Thyroid gland (tissue), 4 donors: Measurements from ENCODE around the gene CDC123. TPM values are rescaled to one million over a fixed set of nuclear protein-coding genes. Genes with fewer than 3 reads are reported as not detected.
A peak's percentile ranks its signal among the peaks of the same experiment; 100 is the strongest.
"Not testable (repeated sequence)": the region's sequence is repeated elsewhere in the genome, so short reads cannot be mapped to it uniquely, and the experiment has no call there.

Experiments
- DNase-seq, 2 donors: peaks; one replicate each; pipeline ENCODE4 v3.0.0-alpha.2; 2019
- H3K27ac ChIP-seq, 3 donors: fragments of 200-600 bp; sonication (generic); 1 replicate in 2 of 3; 2 replicates in 1 of 3; pipeline ENCODE4 v1.5.1; 2016 to 2019; ENCODE audit warnings: mild to moderate bottlenecking in 1 of 3, moderate library complexity in 1 of 3
- H3K27me3 ChIP-seq: fragments of 200-600 bp; sonication (generic); one replicate; pipeline ENCODE4 v1.5.1; 2019
- H3K36me3 ChIP-seq, 2 donors: fragments of 200-600 bp; sonication (generic); one replicate each; pipeline ENCODE4 v1.5.1; 2016 to 2019
- H3K4me1 ChIP-seq, 2 donors: fragments of 200-600 bp; sonication (generic); one replicate each; pipeline ENCODE4 v1.5.1; 2017 to 2019
- H3K4me3 ChIP-seq, 3 donors: fragments of 200-600 bp; sonication (generic); replicated peaks in 1 of 3; 1 replicate in 2 of 3; 2 replicates in 1 of 3; pipeline ENCODE4 v1.5.1; 2016; ENCODE audit warnings: mild to moderate bottlenecking in 1 of 3
- H3K9me3 ChIP-seq: fragments of 200-600 bp; sonication (generic); one replicate; pipeline ENCODE4 v1.5.1; 2017
- POLR2A ChIP-seq, 2 donors: fragments of 450-650 bp; IDR thresholded peaks; one replicate each; pipeline ENCODE4 v1.6.1; 2017; ENCODE audit warnings: antibody characterized with exemption in 2 of 2, mild to moderate bottlenecking in 2 of 2, moderate library complexity in 1 of 2
- WGBS, 2 donors: methylation state at CpG; one replicate each; pipeline ENCODE4 v1.1.5; 2017; 5-methylcytosine and 5-hydroxymethylcytosine counted together
- intact Hi-C: fragments of 100-400 bp; cut with DNase I; formaldehyde crosslinking; loops from one replicate; pipeline ENCODE4 v1.15.1; 2023
- total RNA-seq, 4 donors: library from RNA; depleted of rRNA; stranded (reverse); fragments of >200 nt; gene quantifications; one replicate each; pipeline ENCODE4 v1.2.3, GENCODE V29; 2016
- TF ChIP-seq, protein P1 (sequence below), 6 experiments: fragments of 200-600 bp in 3 of 6; fragments of 450-650 bp in 3 of 6; sonication (generic) in 3 of 6; IDR thresholded peaks; one replicate each; pipeline ENCODE4 v1.5.1; 2016 to 2019; ENCODE audit warnings: antibody characterized with exemption in 6 of 6, mild to moderate bottlenecking in 2 of 6, inconsistent platforms in 1 of 6, moderate library complexity in 1 of 6

The CDC123 gene
- total RNA-seq, 4 donors from 2014 or later = 50.7 to 88.2 (median 68.9) TPM

DNA sequence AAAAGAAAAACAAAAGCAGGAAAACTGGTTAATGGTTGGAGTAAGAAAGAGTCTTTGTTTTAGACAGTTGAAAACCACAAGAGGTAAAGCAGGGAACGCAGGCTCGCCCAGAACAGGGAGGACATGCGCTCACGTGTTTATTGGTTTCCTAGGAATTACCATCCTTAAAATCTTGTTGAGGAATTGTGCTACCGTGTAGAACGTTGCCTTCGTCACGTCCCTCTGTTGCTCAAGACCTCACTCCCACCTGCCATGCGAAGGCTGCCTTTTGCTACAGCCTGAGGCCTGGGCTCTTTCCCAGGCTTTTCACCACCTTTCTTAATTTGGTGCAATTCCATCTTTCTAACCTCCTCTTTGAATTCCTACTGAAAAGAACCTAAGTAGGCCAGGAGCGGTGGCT lies 91.8 kb downstream of the CDC123 start:
- no peaks in the 10 kb centered on the region for H3K9me3 ChIP-seq
- H3K4me3 ChIP-seq = no peak overlapping the region
- no peaks in the 10 kb centered on the region for H3K4me1 ChIP-seq
- H3K36me3 ChIP-seq = no peaks in the 10 kb centered on the region
- TF ChIP-seq, protein P1, sequence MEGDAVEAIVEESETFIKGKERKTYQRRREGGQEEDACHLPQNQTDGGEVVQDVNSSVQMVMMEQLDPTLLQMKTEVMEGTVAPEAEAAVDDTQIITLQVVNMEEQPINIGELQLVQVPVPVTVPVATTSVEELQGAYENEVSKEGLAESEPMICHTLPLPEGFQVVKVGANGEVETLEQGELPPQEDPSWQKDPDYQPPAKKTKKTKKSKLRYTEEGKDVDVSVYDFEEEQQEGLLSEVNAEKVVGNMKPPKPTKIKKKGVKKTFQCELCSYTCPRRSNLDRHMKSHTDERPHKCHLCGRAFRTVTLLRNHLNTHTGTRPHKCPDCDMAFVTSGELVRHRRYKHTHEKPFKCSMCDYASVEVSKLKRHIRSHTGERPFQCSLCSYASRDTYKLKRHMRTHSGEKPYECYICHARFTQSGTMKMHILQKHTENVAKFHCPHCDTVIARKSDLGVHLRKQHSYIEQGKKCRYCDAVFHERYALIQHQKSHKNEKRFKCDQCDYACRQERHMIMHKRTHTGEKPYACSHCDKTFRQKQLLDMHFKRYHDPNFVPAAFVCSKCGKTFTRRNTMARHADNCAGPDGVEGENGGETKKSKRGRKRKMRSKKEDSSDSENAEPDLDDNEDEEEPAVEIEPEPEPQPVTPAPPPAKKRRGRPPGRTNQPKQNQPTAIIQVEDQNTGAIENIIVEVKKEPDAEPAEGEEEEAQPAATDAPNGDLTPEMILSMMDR (IDR thresholded peaks at IDR 0.05) = no peak
- no peak for TF ChIP-seq POLR2A (IDR thresholded peaks at IDR 0.05)
- H3K27ac ChIP-seq = no peak overlapping the region
- intact Hi-C loops = no loop called here
- whole genome bisulfite sequencing, 2 donors = 92 to 96% methylated on average over 10 of the region's 10 CpGs
- no peak for DNase-seq
- no peaks in the 10 kb centered on the region for H3K27me3 ChIP-seq

DNA sequence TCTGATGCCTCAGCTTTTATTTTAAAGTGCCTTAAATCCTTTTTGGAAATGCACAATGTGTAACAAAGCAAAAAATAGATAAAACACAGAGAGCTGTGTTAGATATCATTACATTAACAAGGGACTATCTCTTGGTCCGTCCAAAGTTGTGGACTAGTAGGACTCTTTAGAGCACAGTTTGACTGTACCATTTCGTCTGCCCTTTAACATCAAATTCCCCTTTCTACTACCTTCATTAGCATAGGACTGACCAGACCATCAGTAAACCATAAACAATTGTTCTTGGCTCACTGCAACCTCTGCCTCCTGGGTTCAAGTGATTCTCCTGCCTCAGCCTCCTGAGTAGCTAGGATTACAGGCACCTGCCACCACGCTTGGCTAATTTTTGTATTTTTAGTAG lies 101.8 kb downstream of the CDC123 start:
- H3K4me1 ChIP-seq, H3K27me3 ChIP-seq, H3K4me3 ChIP-seq, DNase-seq, H3K9me3 ChIP-seq, intact Hi-C loops, H3K36me3 ChIP-seq: not testable (repeated sequence)
- 82 to 91% methylated on average over 3 of the region's 3 CpGs for WGBS, 2 donors
- peak overlapping the region in 1 of 3 donors; percentile 84 for H3K27ac ChIP-seq

DNA sequence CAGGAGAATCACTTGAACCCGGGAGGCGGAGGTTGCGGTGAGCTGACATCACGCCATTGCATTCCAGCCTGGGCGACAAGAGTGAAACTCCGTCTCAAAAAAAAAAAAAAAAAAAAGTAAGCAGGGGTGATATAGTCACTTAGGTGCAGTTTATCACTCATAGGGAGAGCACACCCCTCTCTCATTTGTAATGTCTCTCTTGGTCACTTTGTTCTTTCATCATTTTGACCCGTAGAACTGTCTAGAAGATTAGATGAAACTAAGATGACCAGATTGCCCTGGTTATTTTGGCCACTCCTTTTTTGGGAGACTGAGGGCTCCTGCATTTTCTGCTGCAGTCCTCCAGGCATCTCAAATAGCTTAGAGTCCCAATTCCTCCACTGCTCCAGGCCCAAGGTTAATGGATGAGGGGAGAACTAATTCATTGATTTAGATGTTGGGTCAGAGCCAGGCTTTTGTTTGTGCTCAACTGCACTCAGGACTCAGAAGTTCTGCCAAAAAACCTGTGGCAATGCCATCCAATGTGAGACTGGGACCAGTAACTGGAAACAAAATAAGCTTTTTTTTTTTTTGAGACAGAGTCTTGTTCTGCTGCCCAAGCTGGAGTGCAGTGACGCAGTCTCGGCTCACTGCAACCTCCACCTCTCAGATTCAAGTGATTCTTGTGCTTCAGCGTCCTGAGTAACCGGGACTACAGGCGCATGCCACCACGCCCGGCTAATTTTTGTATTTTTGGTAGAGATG lies 103.4 kb downstream of the CDC123 start:
- H3K36me3 ChIP-seq = no peaks in the 10 kb centered on the region
- H3K27me3 ChIP-seq = no peaks in the 10 kb centered on the region
- TF ChIP-seq POLR2A (IDR thresholded peaks at IDR 0.05) = no peak
- TF ChIP-seq, protein P1 (IDR thresholded peaks at IDR 0.05) = no peak
- peak overlapping the region in 2 of 3 donors; percentile 80 to 84 for H3K27ac ChIP-seq
- WGBS, 2 donors = 60 to 68% methylated on average over 14 of the region's 14 CpGs
- no peaks in the 10 kb centered on the region for H3K9me3 ChIP-seq
- H3K4me3 ChIP-seq = no peak overlapping the region
- no peaks in the 10 kb centered on the region for H3K4me1 ChIP-seq
- intact Hi-C loops = no loop called here
- peak; percentile 91 to 93 for DNase-seq

Other genes starting within 250 kb of the CDC123 start
- gene UPF2, start 153.4 kb upstream of the CDC123 start, total RNA-seq = 10 to 100 TPM; 22.8 to 36.3 (median 26.6) TPM
- 10 to 100 TPM; 29.1 to 80.2 (median 52.8) TPM for gene DHTKD1, start 127.2 kb upstream of the CDC123 start, total RNA-seq
- 10 to 100 TPM in 3 of 4 donors, 1 to 10 TPM in 1; 7.8 to 17.8 (median 13.3) TPM for gene SEC61A2, start 66.5 kb upstream of the CDC123 start, total RNA-seq
- gene NUDT5, start 297 bp upstream of the CDC123 start, total RNA-seq = 10 to 100 TPM; 44.9 to 57.9 (median 51.8) TPM
- gene CAMK1D, start 153.4 kb downstream of the CDC123 start, total RNA-seq = 10 to 100 TPM; 12.2 to 29.6 (median 17.4) TPM